Measurements from ENCODE around the gene NUPR2.
"Not testable (repeated sequence)": the region's sequence is repeated elsewhere in the genome, so short reads cannot be mapped to it uniquely, and the experiment has no call there.

Gene NUPR2, protein sequence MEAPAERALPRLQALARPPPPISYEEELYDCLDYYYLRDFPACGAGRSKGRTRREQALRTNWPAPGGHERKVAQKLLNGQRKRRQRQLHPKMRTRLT

DNA sequence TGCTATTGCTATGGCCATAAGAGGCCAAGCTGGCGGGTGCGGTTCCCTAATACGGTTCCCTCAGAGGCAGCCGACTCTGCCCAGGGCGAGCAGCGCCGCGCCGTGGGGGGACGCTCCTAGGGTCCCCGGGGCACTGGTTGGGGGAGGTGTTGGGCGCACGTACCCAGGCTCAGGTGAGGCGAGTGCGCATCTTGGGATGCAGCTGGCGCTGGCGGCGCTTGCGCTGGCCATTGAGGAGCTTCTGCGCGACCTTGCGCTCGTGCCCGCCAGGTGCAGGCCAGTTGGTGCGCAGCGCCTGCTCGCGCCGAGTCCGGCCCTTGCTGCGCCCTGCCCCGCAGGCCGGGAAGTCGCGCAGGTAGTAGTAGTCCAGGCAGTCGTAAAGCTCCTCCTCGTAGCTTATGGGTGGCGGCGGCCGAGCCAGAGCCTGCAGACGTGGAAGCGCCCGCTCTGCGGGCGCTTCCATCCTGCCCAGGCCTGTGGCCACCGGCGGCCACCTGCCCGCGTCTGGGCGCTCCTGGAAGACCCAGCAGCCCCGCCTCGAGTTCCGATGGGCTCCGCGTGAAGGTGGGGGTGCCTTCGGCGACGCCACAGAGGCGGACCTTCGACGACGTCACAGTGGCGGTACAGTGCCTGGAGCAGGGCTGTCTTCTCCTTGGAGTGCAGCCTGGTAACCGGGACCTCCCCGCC, at the start of gene NUPR2:
NUPR2 (minus strand) TSS at position 566 of the 687 bp plus-strand sequence; CDS start at position 463, 103 bp downstream.
- DNase-seq: no peak

DNA sequence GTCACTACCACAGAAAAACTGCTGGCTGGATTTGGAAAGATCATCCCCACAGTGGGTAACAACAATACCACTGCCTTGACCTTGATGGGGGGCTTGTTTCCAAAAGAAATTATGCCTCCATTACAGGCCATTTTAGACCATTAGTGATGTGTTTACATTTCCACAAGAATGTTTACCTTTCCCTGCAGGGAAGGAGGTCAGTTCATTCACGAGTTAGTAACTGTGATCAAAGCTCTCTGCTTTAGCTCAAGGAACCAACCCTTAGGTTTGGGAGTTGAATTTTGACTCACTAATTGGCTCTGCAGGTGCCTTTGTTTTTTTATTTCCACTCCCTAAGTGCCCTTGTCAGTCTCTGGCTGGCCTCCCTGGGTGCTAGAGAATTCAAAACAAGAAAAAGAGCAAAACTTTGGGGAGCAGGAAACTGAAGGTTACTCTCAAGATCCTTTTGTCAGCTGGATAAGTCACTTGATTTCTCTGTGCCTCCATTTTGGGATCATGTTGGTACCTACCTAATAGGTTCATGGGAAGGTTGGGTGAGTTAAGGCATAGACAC, 41.1 kb upstream of the NUPR2 start:
- no peak for DNase-seq

DNA sequence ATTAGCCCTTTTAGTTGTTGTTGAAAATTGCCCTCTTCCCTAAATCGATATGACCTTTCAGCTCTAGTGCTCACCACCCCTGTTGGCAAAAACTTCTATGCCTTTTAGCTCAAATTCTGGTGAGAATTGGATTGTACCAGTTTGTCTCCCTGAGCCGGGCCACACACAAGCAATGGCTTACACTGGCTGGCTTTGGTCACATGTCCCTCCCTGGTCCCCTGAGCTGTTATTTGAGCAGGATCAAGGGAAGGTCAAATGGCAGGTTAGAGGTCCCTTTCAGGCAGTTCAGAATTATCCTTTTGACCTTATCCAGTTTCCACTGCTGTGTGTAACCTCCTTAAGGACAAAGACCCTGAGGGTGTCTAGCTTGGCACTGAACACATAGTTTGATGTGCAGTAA, 14.8 kb upstream of the NUPR2 start:
- DNase-seq: not testable (repeated sequence)

DNA sequence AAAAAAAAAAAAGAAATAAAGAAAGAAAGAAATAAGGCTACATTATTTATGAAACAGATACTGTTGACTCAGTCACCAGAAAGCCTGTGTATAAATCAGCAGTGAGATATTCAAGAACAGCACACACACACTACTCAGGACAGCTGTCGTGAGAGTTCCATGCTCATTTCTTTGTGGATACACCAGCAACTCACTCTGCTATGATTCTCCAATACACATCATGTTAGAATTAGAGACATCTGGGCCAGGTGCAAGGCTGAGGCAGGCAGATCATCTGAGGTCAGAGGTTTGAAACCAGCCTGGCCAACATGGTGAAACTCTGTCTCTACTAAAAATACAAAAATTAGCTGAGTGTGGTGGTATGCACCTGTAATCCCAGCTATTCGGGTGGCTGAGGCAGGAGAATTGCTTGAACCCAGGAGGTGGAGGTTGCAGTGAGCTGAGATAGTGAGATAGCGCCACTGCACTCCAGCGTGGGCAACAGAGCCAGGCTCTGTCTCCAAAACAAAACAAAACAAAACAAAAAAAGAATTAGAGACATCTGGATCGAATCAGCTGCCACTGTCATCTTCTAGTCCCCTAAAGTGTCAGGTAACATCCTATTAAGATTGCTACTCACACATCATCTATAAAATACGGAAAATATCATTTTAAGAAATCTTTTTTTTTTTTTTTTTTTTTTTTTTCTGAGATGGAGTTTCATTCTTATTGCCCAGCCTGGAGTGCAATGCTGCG, 11.2 kb upstream of the NUPR2 start:
- DNase-seq: no peak

DNA sequence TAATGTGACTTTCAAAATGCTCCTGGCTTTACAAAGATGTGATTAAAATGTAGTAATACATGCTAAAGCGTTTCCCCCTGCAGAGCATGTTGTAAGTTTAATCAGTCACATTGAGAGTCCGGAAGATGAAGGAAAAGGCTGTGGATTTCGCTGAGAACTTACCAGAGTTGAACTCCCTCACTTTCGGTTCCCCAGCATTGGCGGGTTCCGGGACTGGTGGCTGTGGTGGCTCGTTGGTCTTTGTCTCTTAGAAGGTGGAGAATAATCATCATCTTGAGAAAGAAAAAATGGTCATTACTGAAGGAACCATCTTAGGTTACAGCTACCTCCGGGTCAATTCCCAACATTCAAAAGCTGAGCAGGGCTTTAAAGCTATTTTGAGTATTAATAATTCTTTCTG, 9.6 kb upstream of the NUPR2 start:
- DNase-seq: no peak

DNA sequence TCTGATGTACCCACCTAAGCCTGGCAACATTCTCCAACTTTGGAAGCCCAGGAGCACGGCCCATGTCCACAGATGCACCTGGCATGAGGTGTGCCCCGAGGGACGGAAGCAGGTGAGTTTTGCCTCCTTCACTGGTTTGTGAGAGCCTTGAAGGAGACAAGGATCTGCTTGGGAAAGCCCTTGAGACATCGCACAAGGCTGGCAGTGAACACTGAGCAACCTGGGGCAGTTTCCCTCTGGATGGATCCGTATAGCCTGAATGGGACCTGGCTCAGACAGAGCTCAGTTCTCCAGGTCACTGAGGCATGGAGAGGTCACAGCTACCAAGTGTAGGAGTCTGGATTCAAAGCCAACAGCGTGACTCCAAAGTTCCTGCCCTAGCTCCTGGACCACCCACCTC, 8.8 kb upstream of the NUPR2 start:
- no peak for DNase-seq

DNA sequence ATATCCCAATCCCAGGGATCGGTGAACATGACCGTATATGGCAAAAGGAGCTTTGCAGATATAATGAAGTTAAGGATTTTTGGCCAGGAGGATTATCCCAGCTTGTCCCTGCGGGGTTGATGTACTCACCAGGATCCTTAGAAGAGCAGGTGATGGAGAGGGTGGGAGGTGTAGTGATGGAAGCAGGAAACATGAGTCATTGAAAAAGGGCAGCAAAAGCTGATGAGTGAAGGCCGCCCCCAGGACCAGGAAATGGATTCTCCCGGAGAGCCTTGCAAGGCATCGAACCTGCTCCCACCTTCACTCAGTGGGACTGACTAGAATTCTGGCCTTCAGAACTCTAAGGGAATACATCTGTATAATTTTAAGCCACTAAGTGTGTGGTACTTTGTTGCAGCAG, 5.2 kb upstream of the NUPR2 start:
- no peak for DNase-seq

DNA sequence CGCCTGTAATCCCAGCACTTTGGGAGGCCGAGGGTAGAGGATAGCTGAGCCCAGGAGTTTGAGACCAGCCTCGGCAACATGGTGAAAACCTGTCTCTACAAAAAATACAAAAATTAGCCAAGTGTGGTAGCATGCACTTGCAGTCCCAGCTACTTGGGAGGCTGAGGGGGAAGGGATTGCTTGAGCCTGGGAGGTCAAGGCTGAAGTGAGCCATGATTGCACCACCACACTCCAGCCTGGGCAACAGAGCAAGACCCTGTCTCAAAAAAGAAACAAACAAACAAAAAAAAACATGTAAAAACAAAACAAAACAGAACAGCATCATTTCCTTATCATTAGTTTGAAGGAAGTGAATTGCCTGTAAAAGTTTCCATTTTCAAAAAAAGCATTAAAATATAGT, 4.0 kb downstream of the NUPR2 start:
- not testable (repeated sequence) for DNase-seq

DNA sequence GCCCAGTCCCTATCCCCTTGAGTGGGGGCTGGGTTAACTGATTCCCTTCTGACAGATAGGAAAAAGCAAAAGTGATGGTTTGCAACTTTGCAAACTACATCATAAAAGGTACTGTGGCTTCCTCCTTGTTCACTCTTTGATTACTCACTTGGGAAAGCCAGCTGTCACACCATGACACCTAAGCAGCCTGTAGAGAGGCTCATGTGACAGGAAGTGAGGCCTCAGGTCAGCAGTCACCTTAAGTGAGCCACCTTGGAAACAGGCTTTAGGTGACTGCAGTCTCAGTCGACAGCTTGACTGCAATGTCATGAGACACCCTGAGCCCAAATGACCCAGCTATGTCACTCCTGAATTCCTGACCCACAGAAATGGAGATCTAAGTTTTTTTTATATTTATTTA, 5.6 kb downstream of the NUPR2 start:
- DNase-seq: no peak

DNA sequence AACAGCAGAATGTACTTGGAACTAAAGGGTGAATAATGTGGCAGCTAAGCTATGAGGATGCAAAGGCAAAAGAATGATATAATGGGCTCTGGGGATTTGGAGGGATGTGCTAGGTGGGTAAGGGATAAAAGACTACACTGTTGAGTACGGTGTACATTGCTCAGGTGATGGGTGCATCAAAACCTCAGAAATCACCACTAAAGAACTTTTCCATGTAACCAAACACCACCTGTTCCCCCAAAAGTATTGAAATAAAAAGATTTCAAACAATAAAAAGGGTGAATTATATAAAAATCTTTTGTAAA, 8.3 kb downstream of the NUPR2 start:
- DNase-seq: no peak

DNA sequence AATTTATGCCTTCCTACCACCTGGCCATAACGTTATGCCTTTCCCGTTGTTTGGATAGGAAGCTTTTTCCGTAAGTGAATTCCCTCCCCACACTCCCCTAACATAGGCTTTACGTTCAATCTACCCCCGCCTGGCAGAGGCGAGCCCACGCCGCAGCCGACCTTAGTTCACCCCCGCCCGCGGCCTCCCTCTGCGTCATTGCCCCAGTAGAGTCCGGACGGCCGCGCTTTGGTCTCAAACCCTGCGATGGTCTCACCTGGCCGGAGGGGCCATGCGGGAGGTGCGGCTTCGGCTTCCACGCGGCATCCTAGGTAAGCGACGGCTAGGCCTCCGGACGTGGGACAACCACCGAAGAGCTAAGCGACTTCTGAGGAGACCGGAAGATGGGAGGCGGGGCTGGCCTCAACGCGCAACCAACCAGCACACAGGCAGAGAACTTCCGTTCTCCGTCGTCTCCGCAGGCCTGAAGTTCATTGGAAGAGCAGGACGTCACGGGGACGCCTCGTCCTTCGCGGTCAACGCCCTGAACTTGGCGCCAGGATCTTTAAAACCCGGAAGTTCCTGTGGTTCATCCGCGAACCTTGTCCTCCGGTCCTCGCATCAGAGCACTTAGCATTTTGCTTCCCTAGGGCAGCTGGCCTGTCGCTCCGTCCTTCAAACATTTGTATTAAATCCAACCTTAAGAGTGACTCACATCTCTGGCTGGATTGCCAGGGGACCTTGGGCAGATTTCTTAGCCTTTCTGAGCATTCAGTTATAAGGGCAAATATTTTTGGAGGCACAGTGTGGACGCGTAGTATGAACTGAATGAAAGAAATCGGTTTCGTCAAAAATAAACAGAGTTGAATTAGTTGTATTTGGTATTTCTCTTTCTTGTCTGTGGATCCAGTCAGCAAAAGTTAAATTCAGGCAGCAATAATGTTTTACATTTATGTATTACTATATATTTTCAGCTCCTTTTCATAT, 9.8 kb downstream of the NUPR2 start, which contains the start of gene CHCHD2:
CHCHD2 (minus strand) TSS at position 369 of the 966 bp plus-strand sequence; CDS start at position 306, 63 bp downstream.
- DNase-seq: peak; percentile 99

DNA sequence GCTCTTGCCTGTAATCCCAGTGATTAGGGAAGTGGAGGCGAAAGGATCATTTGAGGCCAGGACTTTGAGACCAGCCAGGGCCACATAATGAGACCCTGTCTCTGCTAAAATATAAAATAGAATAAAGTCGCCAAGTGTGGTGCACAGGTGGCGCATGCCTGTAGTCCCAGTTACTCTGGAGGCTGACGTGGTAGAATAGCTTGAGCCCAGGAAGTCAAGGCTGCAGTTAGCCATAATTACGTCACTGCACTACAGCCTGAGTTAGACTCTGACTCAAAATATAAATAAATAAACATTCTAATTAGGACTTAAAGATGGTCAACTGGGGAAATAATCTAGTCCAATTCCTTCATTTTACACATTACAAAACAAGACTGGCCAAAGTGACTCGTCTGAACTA, 10.7 kb downstream of the NUPR2 start:
- peak; percentile 58 for DNase-seq

DNA sequence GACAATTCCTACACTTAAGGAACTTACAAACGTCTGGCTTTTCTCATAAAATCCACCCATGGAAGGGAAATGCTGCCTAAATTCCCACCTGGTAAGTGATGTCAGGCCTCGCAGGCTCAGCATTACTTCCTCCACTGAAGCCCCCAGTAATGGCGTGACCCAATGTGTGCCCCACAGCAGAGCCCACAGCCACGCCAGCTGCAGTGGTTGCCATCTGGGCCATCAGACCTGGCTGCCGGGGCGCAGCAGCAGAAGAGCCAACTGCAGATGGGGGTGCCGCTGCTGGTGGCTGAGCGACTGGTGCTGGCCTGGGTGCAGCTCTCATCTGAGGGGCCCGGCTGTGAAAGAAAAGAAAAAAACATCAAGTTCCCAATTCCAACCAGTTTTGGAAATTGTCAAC, 12.1 kb downstream of the NUPR2 start:
- not testable (repeated sequence) for DNase-seq

DNA sequence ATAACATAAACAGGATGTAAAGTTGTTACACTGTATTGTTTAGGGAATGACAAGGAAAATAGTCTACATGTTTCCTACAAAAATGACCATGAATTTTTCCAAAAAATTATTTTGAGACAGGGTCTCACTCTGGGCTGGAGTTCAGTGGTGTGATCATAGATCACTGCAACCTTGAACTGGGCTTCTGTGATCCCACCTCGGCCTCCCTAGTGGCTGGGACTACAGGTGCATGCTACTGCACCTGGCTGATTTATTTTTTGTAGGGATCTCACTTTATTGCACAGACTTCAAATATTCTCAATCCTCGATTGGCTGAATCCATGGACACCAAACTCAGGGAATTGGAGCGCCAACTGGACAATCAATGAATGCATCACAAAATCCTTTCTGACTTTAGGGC, 16.6 kb downstream of the NUPR2 start:
- no peak for DNase-seq

DNA sequence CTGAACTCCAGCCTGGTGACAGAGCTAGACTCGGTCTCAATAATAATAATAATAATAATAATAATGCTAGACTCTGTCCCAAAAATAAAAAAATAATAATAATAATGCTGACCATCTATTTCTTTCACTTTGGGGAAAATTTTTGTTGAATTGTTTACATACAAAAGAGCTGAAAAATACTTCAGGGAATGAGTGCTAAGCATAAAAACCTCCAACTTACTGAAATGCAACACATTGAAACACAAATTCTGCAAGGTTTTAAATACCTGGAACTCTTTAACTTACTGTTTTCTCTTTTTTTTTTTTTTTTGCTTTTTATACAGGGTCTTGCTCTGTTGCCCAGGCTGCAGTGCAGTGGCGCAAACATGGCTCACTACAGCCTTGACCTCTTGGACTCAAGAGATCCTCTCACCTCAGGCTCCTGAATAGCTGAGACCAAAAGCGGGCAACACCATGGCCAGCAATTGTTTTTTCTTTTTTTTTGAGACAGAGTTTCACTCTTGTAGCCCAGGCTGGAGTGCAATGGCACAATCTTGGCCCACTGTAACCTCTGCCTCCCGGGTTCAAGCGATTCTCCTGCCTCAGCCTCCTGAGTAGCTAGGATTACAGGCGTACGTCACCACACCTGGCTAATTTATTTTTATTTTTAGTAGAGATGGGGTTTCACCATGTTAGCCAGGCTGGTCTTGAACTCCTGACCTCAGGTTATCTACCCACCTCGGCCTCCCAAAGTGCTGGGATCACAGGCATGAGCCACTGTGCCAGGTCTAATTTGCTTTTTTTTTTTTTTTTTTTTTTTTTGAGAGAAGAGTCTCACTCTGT, 17.8 kb downstream of the NUPR2 start:
- DNase-seq: not testable (repeated sequence)

DNA sequence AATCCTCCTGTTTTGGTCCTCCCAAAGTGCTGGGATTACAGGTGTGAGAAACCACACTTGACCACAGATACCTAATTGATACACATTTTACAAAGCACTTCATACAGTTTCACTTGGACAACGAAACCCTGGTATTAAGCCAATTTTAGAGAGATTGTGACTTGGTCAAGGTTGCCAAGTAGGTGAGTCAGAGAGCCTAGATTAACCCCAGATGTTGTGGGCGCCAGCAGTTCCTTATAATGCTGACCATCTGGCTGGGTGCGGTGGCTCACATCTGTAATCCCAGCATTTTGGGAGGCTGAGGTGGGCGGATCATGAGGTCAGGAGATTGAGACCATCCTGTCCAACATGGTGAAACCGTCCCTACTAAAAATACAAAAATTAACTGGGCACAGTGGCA, 18.5 kb downstream of the NUPR2 start:
- DNase-seq: no peak

DNA sequence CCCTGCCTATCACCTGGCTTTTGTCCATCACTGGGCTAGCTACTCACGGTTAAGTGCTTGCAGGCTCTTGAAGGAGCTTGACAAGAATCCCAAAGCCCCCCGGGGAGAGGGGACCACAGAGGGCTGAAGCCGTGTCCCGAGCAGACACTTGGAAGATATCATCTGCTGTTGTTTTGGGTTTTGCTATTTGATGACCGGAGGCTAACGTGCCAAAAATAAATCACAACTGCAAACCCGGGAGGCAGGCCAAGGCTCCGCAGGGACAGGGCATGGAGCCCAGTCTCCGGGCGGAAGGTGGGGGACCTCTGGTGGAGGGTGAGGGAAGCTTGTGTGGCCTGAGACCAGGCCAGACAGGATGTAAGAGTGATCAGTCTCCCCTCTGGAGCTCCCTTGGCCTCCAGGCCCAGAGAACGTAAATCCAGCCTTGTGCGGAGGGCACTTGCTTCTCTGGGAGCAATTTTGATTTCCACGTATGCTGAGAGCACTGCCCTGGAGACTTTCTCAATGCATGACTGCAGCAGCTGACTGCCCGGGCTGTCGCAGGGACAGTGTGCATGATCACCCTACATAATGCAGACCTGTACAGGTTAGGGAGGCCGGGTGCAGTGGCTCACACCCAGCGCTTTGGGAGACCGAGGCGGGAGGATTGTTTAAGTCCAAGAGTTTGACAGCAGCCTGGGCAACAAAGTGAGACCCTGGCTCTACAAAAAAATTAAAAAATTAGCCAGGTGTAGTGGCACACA, 23.3 kb downstream of the NUPR2 start, which contains the start of gene PHKG1:
PHKG1 (minus strand) TSS at position 164 of the 743 bp plus-strand sequence. CDS start 4,011 bp downstream, outside the sequence.
- no peak for DNase-seq

DNA sequence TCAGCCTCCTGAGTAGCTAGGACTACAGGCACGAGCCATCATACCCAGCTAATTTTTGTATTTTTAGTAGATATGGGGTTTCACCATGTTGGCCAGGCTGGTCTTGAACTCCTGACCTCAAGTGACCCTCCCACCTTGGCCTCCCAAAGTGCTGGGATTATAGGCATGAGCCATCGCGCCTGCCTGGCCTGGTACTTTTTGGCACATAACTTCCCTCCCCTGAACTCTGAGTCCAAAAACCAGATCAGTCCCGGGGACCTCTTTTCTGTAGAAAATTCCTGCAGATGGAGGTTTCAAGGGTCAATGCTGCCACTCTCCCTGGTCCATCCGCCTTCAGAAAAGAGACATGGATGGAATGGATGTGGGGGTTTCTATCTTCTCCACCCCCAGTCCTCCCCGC, 23.8 kb downstream of the NUPR2 start:
- not testable (repeated sequence) for DNase-seq

DNA sequence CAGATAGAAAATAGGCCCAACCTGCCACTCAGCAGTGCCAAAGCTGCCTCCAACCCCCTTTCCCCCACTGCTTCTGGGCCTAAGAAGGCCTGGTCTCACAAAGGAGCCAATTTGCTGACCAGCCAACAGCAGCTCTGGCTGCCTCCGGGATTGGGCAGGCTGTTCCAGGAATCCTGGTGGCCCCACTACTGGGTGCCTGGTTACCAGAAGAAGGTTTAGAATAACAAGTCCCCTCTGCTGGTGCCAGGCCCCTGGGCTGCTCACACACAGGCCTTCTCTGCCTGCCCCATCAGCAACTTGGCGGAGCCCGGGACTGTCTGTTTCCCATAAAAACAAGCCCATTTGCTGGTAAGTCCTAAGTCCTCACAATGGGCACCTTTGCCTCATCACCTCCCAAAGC, 24.6 kb downstream of the NUPR2 start:
- no peak for DNase-seq

DNA sequence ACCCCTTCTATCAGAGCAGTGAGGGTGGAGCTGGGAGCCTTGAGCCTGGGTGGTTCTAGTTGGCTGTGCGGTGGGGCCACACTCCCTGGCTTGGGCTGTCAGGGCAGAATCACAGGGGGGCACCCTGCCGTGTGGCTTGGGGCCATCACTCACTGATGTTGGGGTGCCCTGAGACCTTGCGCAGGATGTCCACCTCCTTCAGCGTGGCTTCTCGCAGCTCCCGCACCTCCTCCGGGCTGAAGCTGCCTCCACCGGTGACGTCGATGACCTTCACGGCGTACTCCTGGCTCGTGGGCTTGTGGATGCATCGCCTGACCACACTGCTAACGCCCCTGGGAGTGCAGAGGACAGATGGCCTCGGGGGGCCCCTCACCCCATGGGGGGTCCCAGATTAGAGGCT, 28.8 kb downstream of the NUPR2 start:
- no peak for DNase-seq

DNA sequence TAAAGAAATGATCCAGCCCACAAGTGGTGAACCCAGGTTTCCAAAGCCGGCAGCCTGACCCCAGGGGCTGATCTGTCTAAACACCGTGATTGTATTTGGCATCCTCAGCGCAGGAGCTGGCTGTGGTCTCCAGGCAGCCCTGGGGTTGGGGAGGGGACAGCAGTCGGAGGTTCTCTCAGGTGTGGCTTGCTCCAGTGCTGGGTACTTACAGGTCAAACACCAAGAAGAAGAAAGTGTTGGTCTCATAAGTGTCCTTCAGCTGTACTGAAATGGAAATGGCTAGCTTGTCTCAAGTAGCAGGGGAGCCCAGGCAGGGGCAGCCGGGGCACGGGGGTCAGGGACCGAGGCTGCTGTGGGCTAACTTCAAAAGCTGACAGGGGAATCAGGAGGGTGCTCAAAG, 29.5 kb downstream of the NUPR2 start:
- DNase-seq: no peak
